ENCODE measurements around the gene TCAIM. TPM values are rescaled to one million over a fixed set of nuclear protein-coding genes. Genes with fewer than 3 reads are reported as not detected.
"Not testable (repeated sequence)": the region's sequence is repeated elsewhere in the genome, so short reads cannot be mapped to it uniquely, and the experiment has no call there.

Gene TCAIM
- total and polyA plus RNA-seq, 7 experiments from 2014 or later: 7.7 to 19.8 (median 15.7) TPM

- Mint-ChIP-seq H3K27ac (peak overlapping the region; percentile 87 to 99 (median 97)), H3K4me1 (peaks cover 12 to 45% (median 35%) of the 10 kb centered on the region in 7 donors), H3K36me3 (peaks cover 0 to 5% (median 4%) of the 10 kb centered on the region in 5 donors), H3K9me3 (no peaks in the 10 kb centered on the region), H3K27me3 (peaks cover 0 to 6% (median under 1%) of the 10 kb centered on the region in 5 donors), H3K4me3 (peak overlapping the region; percentile 92 to 99 (median 96))
- Histone ChIP-seq H3K4me3 (ENCODE audit: low read length) (peak overlapping the region; percentile 91), H3K4me1 (ENCODE audit: control insufficient read depth in 2 of 2, insufficient read depth in 2 of 2, low read length in 2 of 2) (peaks cover 14 to 16% of the 10 kb centered on the region in 2 donors), H3K27me3 (ENCODE audit: control insufficient read depth in 2 of 2, insufficient read depth in 2 of 2, low read length in 2 of 2) (no peaks in the 10 kb centered on the region), H3K36me3 (ENCODE audit: control insufficient read depth in 2 of 3, insufficient read depth in 3 of 3, low read length in 3 of 3) (peaks cover 0 to 6% (median 0%) of the 10 kb centered on the region in 3 experiments), H3K27ac (ENCODE audit: low read depth, low read length) (peak overlapping the region; percentile 89), H3K9me3 (ENCODE audit: control insufficient read depth in 2 of 3, low read length in 3 of 3) (no peaks in the 10 kb centered on the region)
- ChIA-PET CTCF (interaction anchor here (0.7 kb wide), 1 partner anchor 371 kb away, joined by 3 read pairs; no protein-coding TSS in a partner anchor), POLR2A (interaction anchor here (0.8 to 1.4 kb wide), 6 partner anchors 65 to 637 kb away, joined by 3 to 8 read pairs (median 4); partner anchors contain the start of genes EXOSC7 and ZDHHC3)
- ATAC-seq (no peak), DNase-seq (no peak)
- intact Hi-C loops (cut with micrococcal nuclease): loop anchor here (1.0 to 10.0 kb wide), 11 partner anchors 216 to 1735 kb away; partner anchors contain the start of genes ABHD5 (in 2 of the 2), EXOSC7 (in 1 of the 2), NKTR (in 1 of the 2) and SACM1L (in 1 of the 2)
Measured at GRCh38 chr3:44339181-44340057, 853 bp downstream of the TCAIM start.

- H3K9me3 ChIP-seq (ENCODE audit: control insufficient read depth in 2 of 3, low read length in 3 of 3): no peaks in the 10 kb centered on the region
- ChIA-PET POLR2A (interaction anchor here (1.1 kb wide), 1 partner anchor 65 kb away, joined by 3 read pairs; no protein-coding TSS in a partner anchor), CTCF (interaction anchor here (0.7 kb wide), 1 partner anchor 370 kb away, joined by 3 read pairs; no protein-coding TSS in a partner anchor)
- ATAC-seq: no peak
- H3K27ac ChIP-seq (ENCODE audit: low read depth, low read length): no peak overlapping the region
- no peak for DNase-seq
- H3K4me1 ChIP-seq (ENCODE audit: control insufficient read depth in 2 of 2, insufficient read depth in 2 of 2, low read length in 2 of 2): peaks cover 14 to 16% of the 10 kb centered on the region in 2 donors
- H3K9me3 Mint-ChIP-seq: no peaks in the 10 kb centered on the region
- peaks cover 0 to 6% (median 0%) of the 10 kb centered on the region in 5 donors for H3K27me3 Mint-ChIP-seq
- intact Hi-C loops (cut with micrococcal nuclease): no loop called here
- H3K27ac Mint-ChIP-seq: peak overlapping the region; percentile 69 to 99 (median 93)
- H3K4me3 ChIP-seq (ENCODE audit: low read length): no peak overlapping the region
- no peaks in the 10 kb centered on the region for H3K27me3 ChIP-seq (ENCODE audit: control insufficient read depth in 2 of 2, insufficient read depth in 2 of 2, low read length in 2 of 2)
- peaks cover 12 to 45% (median 35%) of the 10 kb centered on the region in 7 donors for H3K4me1 Mint-ChIP-seq
- peak overlapping the region; percentile 92 to 99 (median 96) for H3K4me3 Mint-ChIP-seq
- H3K36me3 Mint-ChIP-seq: peaks cover 0 to 5% (median 4%) of the 10 kb centered on the region in 5 donors
- peaks cover 0 to 6% (median 0%) of the 10 kb centered on the region in 3 experiments for H3K36me3 ChIP-seq (ENCODE audit: control insufficient read depth in 2 of 3, insufficient read depth in 3 of 3, low read length in 3 of 3)
Measured at GRCh38 chr3:44340058-44340395, 1.5 kb downstream of the TCAIM start.

- no peak overlapping the region for H3K4me3 Mint-ChIP-seq
- peaks cover 14% of the 10 kb centered on the region in 2 donors for H3K4me1 ChIP-seq (ENCODE audit: control insufficient read depth in 2 of 2, insufficient read depth in 2 of 2, low read length in 2 of 2)
- no peak overlapping the region for H3K4me3 ChIP-seq (ENCODE audit: low read length)
- H3K4me1 Mint-ChIP-seq: peaks cover 11 to 43% (median 32%) of the 10 kb centered on the region in 7 donors
- H3K27me3 ChIP-seq (ENCODE audit: control insufficient read depth in 2 of 2, insufficient read depth in 2 of 2, low read length in 2 of 2): no peaks in the 10 kb centered on the region
- H3K36me3 Mint-ChIP-seq: peaks cover 0 to 5% (median 4%) of the 10 kb centered on the region in 5 donors
- intact Hi-C loops (cut with micrococcal nuclease): no loop called here
- H3K9me3 Mint-ChIP-seq: no peaks in the 10 kb centered on the region
- no peak overlapping the region for H3K27ac ChIP-seq (ENCODE audit: low read depth, low read length)
- ATAC-seq (no peak), DNase-seq (no peak)
- peaks cover 0 to 6% (median 0%) of the 10 kb centered on the region in 3 experiments for H3K36me3 ChIP-seq (ENCODE audit: control insufficient read depth in 2 of 3, insufficient read depth in 3 of 3, low read length in 3 of 3)
- POLR2A ChIA-PET: interaction anchor here (1.1 kb wide), 1 partner anchor 10 kb away, joined by 8 read pairs; no protein-coding TSS in a partner anchor
- no peak overlapping the region for H3K27ac Mint-ChIP-seq
- H3K9me3 ChIP-seq (ENCODE audit: control insufficient read depth in 2 of 3, low read length in 3 of 3): no peaks in the 10 kb centered on the region
- CTCF ChIA-PET: no interaction called here
- peaks cover 0 to 3% (median 0%) of the 10 kb centered on the region in 5 donors for H3K27me3 Mint-ChIP-seq
Measured at GRCh38 chr3:44342176-44342790, 3.7 kb downstream of the TCAIM start.

GRCh38 chr3:44343421-44343820, 4.9 kb downstream of the TCAIM start:
- H3K27me3 ChIP-seq (ENCODE audit: control insufficient read depth in 2 of 2, insufficient read depth in 2 of 2, low read length in 2 of 2): no peaks in the 10 kb centered on the region
- H3K4me1 ChIP-seq (ENCODE audit: control insufficient read depth in 2 of 2, insufficient read depth in 2 of 2, low read length in 2 of 2): peaks cover 8 to 9% of the 10 kb centered on the region in 2 donors
- peaks cover 0 to 6% (median 0%) of the 10 kb centered on the region in 3 experiments for H3K36me3 ChIP-seq (ENCODE audit: control insufficient read depth in 2 of 3, insufficient read depth in 3 of 3, low read length in 3 of 3)
- H3K4me1 Mint-ChIP-seq: peaks cover 7 to 36% (median 25%) of the 10 kb centered on the region in 7 donors
- peaks cover 0 to 5% (median 4%) of the 10 kb centered on the region in 5 donors for H3K36me3 Mint-ChIP-seq
- no peak overlapping the region for H3K4me3 Mint-ChIP-seq
- H3K27ac Mint-ChIP-seq: no peak overlapping the region
- H3K9me3 Mint-ChIP-seq: no peaks in the 10 kb centered on the region
- no peak overlapping the region for H3K27ac ChIP-seq (ENCODE audit: low read depth, low read length)
- ChIA-PET POLR2A (interaction anchor here (0.6 kb wide), 1 partner anchor 21 kb away, joined by 3 read pairs; no protein-coding TSS in a partner anchor), CTCF (no interaction called here)
- intact Hi-C loops (cut with micrococcal nuclease): no loop called here
- H3K27me3 Mint-ChIP-seq: no peaks in the 10 kb centered on the region
- ATAC-seq: no peak
- no peak overlapping the region for H3K4me3 ChIP-seq (ENCODE audit: low read length)
- DNase-seq: no peak
- H3K9me3 ChIP-seq (ENCODE audit: control insufficient read depth in 2 of 3, low read length in 3 of 3): no peaks in the 10 kb centered on the region

GRCh38 chr3:44346590-44346989, 8.0 kb downstream of the TCAIM start:
- ATAC-seq; H3K27me3 Mint-ChIP-seq; H3K4me3 Mint-ChIP-seq; H3K4me3 ChIP-seq (ENCODE audit: low read length); H3K9me3 ChIP-seq (ENCODE audit: control insufficient read depth in 2 of 3, low read length in 3 of 3); H3K27ac ChIP-seq (ENCODE audit: low read depth, low read length); H3K27me3 ChIP-seq (ENCODE audit: control insufficient read depth in 2 of 2, insufficient read depth in 2 of 2, low read length in 2 of 2); DNase-seq; H3K9me3 Mint-ChIP-seq; H3K36me3 ChIP-seq (ENCODE audit: control insufficient read depth in 2 of 3, insufficient read depth in 3 of 3, low read length in 3 of 3); H3K27ac Mint-ChIP-seq; intact Hi-C loops (cut with micrococcal nuclease); CTCF ChIA-PET; H3K36me3 Mint-ChIP-seq; POLR2A ChIA-PET; H3K4me1 ChIP-seq (ENCODE audit: control insufficient read depth in 2 of 2, insufficient read depth in 2 of 2, low read length in 2 of 2): not testable (repeated sequence)
- H3K4me1 Mint-ChIP-seq: peaks cover 0 to 32% (median 17%) of the 10 kb centered on the region in 7 donors

GRCh38 chr3:44348993-44349392, 10.4 kb downstream of the TCAIM start:
- DNase-seq: no peak
- H3K36me3 ChIP-seq (ENCODE audit: control insufficient read depth in 2 of 3, insufficient read depth in 3 of 3, low read length in 3 of 3): no peaks in the 10 kb centered on the region
- ATAC-seq: no peak
- Mint-ChIP-seq H3K4me1 (peaks cover 0 to 34% (median 21%) of the 10 kb centered on the region in 7 donors), H3K27me3 (no peaks in the 10 kb centered on the region), H3K36me3 (peaks cover 0 to 15% (median 9%) of the 10 kb centered on the region in 5 donors), H3K9me3 (peaks cover 0 to under 1% (median 0%) of the 10 kb centered on the region in 11 donors), H3K4me3 (no peak overlapping the region), H3K27ac (peak overlapping the region in 1 of 9 donors; percentile 52)
- intact Hi-C loops (cut with micrococcal nuclease): no loop called here
- ChIA-PET POLR2A (no interaction called here), CTCF (no interaction called here)
- H3K4me3 ChIP-seq (ENCODE audit: low read length): no peak overlapping the region
- no peaks in the 10 kb centered on the region for H3K9me3 ChIP-seq (ENCODE audit: control insufficient read depth in 2 of 3, low read length in 3 of 3)
- H3K4me1 ChIP-seq (ENCODE audit: control insufficient read depth in 2 of 2, insufficient read depth in 2 of 2, low read length in 2 of 2): no peaks in the 10 kb centered on the region
- H3K27me3 ChIP-seq (ENCODE audit: control insufficient read depth in 2 of 2, insufficient read depth in 2 of 2, low read length in 2 of 2): no peaks in the 10 kb centered on the region
- no peak overlapping the region for H3K27ac ChIP-seq (ENCODE audit: low read depth, low read length)
